GM21360 (cell line): ENCODE data around the gene RO60.
A peak's percentile ranks its signal among the peaks of the same experiment; 100 is the strongest.

Experiments used
- ATAC-seq: cut with Tn5 transposase; IDR thresholded peaks from one replicate; pipeline ENCODE4 v1.9.1; 2021; ENCODE audit warnings: mild to moderate bottlenecking, moderate library complexity; ENCODE audit not compliant: unreplicated experiment

The RO60 gene

DNA sequence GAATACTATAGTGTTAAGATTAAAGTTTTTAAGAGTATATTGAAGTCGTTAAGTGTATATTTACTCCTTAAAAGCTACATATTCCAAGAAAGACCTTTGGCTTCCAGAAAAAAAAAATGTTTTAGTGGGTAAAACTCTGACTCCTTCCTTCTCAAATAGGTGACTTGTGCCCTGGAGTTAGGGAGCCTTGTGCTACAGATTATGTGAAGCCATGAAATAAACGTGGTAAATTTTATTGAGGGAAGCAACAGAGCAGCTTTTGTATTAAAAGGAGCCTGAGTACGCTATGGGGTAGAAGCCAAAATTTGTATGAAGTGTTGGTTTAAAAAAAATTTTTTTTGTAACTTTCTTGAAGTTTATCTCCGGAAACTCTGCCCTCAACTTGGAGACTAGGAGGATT lies 994 bp downstream of the RO60 start:
- no peak for ATAC-seq

DNA sequence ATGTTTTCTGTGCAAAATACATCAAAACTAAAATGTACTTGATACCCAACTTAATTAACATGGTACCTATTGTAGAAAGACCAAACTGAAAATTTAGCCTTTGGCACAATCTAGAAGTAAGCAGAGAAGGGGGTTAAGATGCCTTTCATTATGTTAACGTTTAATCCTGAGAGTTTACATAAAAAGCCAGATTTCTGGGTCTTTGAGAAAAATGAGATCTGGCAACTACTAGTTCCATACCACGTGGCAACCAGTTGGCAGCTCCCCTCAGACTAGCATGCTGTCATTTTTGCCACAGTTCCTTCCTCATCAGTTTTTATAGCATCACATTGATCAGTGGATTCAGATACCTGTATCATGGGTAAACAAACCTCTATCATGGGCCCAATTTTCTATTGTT lies 1.5 kb downstream of the RO60 start:
- no peak for ATAC-seq

DNA sequence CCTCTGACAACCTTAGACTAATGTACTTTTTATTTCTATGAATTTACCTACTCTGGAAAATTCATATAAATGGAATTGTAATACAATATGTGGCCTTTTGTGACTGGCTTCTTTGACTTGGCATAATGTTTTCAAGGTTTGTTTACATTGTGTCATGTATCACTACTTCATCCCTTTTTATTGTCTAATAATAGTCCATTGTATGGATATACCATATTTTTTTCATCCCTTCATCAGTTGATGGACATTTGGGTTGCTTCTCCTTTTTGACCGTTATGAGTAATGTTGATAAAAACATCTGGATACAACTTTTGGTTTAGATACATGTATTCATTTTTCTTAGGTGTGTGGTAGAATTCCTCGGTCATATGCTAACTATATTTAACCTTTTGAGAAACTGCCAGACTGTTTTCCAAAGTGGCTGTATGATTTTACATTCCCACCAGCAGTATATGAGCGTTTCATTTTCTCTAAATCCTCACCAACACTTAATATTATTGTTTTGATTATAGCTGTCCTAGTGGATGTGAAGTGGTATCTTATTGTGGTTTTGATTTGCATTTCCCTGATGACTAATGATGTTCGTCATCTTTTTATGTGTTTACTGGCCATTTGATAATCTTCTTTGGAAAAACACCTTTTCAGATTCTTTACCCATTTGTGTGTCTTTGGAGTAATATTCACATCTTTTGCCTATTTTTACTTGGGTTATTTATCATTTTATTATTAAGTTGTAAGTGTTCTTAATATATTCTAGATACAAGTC lies 3.5 kb downstream of the RO60 start:
- no peak for ATAC-seq

DNA sequence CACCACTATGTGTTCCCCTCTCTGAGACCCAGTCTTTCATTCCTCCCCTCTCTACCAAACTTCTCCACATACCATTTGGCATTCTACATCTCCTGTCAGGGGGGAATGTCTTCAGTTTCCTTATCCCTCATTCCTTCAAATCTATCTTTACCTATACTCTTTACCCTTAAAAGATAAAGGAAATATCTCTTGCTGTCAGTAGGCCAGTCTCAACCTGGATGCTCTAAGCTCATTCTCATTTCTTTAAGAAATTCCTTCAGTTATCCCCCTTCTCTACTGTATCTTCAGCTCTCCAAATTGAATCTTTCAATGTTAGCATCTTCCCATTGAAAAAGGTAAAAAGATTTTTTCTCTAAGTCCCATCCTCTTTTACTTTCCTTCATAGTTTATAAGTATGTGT lies 6.5 kb downstream of the RO60 start:
- no peak for ATAC-seq

DNA sequence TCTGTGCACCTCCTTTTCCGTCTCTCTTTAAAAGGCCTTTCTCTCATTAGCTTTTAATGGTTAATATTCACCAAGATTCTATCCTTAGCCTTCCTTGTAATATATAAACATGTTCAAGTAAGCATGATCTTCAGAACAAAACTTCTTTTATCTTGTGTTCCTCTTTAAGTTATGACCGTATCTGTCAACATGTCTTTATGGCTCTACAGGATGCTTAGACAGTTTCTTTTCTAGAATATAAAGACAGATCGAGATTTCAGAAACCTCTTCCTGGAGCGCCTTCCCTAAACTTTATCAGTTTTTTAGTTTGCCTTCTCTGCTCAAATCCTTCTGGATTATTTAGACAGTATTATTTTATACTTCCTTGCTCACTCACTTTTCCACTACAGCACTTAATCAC lies 7.2 kb downstream of the RO60 start:
- ATAC-seq, result no peak

DNA sequence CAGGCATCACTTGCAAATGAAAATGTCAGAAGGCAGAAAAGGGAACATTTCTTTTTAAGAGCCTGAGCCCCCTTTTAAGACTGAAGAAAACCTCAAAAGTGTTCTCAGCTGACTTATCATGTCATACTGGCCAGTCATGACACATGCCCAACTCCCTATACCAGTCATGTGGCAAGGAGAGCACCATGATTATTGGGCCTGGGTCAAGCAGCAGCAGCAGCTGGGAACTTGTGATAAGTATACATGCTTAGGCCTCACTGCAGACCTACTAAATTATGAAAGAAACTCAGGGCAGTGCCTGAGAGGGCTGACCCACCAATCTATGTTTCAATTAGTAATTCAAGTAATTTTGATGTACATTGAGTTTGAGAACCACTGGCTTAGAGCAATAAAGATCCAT lies 8.6 kb downstream of the RO60 start:
- ATAC-seq, result no peak

DNA sequence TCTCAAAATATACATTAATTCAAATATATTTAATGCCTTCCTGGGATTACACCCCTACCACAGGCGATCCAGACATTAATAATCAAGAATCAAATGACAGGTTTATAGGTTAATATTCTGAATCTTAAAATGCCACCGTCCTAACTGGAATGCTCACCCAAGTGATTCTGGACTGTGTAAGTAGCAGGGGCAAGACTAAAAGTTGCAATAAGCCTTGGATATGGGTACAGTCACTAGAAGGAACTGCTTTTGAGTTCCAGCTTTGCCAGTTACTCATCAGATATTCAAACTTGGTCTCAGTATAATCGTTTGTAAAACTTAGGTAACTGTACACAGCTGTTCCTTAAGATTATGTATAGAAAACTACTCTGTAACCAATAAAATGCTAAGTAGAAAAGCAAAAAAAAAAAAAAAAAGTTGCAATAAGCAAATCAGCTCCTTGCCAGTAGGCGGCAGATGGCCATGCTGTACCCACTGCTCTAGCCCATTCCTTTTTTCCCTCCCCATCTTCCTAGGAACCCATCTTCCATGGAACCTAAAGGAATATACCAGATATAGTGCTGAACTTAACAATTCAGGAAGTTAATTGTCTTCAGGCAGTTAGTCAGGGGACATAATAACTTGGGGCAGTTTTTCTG lies 10.5 kb downstream of the RO60 start:
- peak; percentile 40 for ATAC-seq

DNA sequence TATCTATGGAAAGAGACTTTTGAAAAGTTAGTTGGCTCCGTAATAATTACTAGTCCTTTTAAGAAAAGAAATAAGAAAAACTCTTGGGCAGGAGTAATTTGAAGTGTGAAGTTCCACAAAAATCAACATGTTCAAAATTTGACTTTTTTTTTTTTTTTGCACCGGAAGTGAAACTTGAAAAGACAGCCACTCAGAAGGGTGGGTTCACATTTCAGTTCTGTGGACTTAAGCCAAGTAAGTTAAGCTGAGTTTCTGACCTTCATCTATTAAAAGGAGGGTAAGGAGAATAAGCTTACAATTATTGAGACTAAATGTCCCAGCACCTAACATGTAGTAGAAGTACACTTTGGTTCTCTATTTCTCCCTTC lies 11.0 kb downstream of the RO60 start:
- ATAC-seq, result no peak

DNA sequence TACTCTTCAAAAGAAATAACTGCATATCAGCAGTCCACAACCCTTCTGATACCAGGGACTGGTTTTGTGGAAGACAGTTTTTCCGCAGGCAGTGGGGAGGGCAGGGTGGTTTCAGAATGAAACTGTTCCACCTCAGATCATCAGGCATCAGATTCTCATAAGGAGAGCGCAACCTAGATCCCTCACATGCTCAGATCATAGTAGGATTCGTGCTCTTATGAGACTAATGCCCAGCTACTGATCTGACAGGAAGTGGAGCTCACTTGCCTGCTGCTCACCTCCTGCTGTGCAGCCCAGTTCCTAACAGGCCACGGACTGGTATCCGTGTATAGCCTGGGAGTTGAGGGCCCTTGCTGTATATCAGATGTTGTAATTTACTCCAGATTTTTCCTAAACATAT lies 11.5 kb downstream of the RO60 start:
- peak; percentile 47 for ATAC-seq

DNA sequence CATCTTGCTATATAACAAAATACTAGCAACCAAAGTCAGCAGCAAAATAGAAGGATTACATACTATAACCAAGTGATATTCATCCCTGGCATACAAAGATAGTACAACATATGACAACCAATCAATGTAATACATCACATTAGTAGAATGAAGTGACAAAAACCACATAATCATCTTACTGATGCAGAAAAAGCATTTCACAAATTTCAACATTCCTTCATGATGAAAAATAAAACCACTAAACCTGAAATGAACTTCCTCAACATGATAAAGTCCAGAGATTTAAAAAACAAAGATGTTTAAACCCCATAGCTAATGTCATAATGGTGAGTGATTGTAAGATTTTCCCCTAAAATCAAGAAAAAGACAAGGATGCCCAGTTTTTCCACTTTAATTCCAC lies 18.6 kb downstream of the RO60 start:
- no peak for ATAC-seq

DNA sequence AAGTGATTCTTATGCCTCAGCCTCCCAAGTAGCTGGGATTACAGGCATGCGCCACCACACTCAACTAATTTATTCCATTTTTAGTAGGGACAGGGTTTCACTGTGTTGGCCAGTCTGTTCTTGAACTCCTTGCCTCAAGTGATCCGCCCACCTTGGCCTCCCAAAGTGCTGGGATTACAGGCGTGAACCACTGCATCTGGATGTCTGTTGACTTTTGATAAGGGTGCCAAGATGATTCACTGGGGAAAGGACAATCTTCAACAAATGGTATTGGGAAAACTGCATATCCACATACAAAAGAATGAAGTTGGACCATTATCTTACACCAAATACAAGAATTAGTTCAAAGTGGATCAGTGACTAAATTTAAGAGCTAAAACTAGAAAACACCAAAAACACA lies 19.8 kb downstream of the RO60 start:
- ATAC-seq, result no peak

DNA sequence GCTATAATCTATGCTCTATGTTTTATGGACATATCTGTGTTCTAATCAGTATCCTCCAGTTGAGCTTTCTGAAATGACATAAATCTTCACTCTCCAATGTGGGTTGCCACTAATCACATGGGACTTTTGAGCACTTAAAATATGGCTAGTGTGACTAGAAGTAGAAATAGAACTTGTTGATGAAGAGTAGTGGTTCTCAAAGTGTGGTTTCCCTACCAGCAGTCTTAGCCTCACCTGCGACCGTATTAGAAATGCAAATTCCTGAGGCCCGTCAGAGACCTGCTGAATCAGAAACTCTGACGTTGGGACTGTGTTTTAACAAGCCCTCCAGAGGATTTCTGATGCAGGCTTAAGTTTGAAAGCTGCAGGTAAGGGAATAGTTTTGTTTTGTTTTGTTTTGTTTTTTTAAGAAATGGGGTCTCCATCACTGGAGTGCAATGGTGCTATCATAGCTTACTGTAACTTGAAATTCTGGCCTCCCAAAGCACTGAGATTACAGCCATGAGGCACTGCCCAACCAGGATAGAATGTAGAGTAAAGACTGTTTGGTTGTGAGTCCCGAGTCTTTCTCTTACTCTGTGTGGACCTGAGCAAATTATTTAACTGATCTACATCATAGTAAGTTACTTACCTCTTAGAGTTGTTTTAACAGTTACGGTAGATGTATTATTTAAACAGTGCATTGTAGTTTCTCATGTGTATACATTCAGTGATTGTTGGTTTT lies 24.1 kb downstream of the RO60 start:
- ATAC-seq, result peak; percentile 93

DNA sequence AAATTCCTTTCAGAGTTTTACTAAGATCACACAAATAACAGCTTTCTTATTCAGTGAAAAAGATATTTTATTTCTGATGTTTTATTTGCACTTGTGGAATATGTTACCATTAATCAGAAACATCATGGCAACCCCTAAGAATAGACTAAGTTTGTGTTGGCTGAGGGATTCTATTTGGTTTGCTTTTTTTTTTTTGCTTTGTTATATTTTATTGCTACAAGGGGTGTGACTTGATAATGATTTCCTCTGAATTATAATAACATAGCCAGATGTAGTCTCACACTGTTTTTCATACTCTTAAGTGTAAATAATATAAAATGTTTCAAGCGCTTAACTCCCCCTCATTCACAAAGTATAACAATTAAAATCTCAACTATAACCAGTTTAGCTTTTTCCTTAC lies 25.9 kb downstream of the RO60 start:
- no peak for ATAC-seq

DNA sequence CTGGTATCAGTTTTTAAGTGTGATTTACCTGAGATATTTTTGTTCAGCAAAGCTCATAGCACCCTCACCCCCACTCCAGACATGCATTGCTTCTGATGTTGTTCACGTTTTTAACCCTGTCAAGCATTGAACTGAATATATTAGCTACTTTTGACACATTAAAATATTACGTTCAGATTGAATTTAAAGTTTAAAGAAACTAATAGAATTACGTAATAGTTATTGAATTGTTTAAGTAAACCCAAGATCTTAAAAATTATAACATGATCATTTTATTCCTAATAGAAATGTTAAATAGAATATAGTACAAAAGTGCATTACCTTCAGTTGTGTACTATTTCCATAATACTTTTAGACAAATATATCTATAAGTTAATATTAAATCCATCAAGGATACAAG lies 26.9 kb downstream of the RO60 start:
- no peak for ATAC-seq

DNA sequence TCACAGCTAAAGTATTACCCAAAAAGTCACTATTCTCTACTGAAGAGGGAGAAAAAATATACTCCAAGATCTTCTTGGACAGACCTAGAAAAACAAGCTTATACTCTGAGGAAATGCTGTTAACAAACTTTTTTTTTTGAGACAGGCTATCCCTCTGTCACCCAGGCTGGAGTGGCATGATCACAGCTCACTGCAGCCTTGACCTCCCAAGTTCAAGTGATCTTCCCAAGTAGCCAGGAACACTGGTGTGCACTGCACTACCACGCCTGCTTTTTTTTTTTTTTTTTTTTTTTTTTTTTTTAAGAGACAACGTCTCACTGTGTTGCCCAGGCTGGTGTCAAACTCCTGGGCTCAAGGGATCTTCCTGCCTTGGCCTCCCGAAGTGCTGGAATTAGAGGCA lies 28.5 kb downstream of the RO60 start:
- ATAC-seq, result no peak

DNA sequence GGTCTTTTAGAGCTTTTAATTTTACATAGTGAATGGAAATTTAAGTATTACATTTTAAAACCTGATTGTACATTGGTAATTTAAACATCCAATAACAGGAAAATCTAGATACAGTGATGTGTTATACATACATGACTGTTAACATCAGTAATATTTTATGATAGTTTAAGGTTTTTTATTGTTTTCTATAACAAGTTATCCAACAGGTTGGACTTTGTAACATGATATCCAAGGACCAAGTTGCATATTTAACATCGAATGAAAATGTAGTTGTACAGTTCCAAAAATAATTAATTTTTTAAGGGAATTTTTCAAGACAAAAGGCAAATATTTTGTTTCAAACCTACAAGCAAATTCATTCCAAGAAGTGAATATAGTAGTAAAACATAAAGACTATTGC lies 31.5 kb downstream of the RO60 start:
- no peak for ATAC-seq

DNA sequence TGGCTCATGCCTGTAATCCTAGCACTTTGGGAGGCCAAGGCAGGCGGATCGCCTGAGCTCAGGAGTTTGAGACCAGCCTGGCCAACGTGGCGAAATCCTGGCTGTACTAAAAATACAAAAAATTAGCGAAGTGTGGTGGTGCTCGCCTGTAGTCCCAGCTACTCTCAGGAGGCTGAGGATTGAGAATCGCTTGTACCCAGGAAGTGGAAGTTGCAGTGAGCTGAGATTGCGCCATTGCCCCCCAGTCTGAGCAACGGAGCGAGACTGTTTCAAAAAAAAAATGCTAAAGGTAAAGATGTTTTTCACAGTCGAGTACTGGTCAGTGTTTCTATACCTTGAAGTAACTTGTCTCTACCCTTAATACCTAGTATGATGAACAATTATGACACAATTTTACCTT lies 34.7 kb downstream of the RO60 start:
- ATAC-seq, result no peak

DNA sequence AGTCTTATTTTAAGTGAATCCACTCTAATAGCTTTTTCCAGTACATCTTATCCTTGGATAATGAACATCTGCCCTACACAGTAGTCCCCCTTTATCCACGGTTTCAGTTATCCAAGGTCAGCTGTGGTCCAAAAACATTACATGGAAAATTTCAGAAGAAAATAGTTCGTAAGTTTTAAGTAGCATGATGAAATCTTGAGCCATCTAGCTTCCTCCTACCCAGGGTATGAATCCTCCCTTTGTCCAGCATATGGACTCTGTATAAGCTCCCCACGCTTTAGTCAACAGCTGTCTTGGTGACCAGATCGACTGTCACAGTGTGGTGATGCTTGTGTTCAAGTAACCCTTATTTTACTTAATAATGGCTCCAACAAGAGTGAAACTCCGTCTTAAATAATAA lies 43.2 kb downstream of the RO60 start:
- ATAC-seq, result no peak

DNA sequence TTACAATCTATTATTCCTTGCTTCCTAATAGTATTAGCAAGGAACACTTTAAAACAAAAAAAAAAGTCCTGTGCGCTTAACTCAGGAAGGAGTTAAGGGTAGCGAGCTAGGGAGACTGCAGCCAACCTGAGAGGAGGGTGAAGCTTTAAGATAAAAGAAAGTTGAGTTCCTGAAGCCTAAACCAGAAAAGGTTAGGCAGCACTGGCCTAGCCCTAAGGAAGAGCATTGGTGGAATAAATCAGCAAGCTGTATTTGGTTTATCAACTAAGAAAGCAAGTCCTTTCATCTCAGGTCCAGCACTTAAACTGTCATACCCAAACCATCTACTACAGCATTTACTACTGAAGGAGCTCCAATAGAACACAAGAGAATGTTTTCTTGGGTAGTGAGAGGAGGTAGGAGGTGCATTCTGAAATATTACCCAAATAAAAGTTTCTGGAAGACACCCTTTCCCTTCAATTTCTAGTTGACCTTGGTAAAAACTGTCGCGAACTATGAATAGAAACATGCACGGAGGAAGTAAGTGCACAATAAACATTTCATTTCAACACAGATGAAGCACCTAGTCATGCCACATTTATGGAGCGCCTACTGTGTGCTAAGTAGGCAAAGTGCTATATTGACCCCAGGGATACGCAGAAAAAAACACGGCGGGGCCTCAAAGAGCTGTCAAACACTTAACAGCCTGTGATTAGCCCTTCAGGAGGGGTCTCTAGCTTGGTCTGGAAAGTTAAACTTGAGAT lies 44.5 kb downstream of the RO60 start:
- ATAC-seq, result peak; percentile 0

DNA sequence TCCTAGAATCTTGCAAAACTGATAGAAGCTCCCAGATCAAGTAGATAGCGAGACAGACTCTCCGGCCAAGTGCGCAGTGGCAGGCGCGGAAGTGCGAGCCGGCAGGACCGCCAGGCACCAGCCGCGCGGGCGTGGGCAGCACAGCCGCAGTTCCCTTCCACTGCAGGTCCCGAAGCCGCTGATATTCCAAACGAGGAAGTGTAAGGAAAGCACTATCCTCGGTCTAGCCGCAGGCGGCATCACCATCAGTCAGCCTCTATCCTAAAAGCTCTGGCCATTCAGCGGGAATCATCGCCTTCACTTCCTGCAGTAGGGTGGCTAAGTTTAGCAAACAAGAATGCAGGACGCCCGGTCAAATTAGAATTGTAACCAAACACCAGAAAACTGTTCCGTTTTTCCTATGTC lies 45.1 kb downstream of the RO60 start:
- ATAC-seq, result peak; percentile 33
